Suprapubic skin (tissue), 3 donors: ENCODE results near the gene TEX26.

Source experiments
- EP300 ChIP-seq: sonication (generic); formaldehyde crosslinking; IDR thresholded peaks from one replicate; pipeline ENCODE4 v1.6.1; 2017; ENCODE audit warnings: antibody characterized with exemption
- POLR2A ChIP-seq, 2 donors: fragments of 450-650 bp; IDR thresholded peaks; one replicate each; pipeline ENCODE4 v1.6.1; 2017; ENCODE audit warnings: antibody characterized with exemption in 2 of 2, mild to moderate bottlenecking in 2 of 2, moderate library complexity in 2 of 2
- TF ChIP-seq, protein P1 (sequence below), 2 donors: fragments of 200-600 bp in 1 of 2; fragments of 450-650 bp in 1 of 2; sonication (generic) in 1 of 2; IDR thresholded peaks; one replicate each; pipeline ENCODE4 v1.5.1; 2016 to 2019; ENCODE audit warnings: antibody characterized with exemption in 2 of 2, mild to moderate bottlenecking in 1 of 2, moderate library complexity in 1 of 2

DNA sequence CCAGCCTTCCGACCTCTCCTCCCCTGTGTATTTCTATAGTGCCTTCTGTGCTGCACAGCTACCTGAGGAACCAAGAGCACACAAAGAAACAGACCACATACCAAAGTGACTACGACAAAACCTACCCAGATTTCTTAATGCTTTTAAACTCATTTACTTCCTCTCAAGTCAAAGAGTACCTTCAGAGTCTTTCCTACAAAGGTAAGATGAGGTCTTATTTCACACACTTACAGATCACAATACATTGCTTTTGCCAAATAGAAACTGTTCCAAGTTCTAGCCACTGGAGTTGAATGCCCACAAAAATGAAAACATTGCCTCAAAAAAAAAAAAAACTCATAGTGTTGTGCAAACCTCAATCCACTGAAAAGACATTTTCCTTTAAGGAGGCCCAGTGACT is 36.4 kb downstream of the TEX26 start:
- TF ChIP-seq, protein P1, sequence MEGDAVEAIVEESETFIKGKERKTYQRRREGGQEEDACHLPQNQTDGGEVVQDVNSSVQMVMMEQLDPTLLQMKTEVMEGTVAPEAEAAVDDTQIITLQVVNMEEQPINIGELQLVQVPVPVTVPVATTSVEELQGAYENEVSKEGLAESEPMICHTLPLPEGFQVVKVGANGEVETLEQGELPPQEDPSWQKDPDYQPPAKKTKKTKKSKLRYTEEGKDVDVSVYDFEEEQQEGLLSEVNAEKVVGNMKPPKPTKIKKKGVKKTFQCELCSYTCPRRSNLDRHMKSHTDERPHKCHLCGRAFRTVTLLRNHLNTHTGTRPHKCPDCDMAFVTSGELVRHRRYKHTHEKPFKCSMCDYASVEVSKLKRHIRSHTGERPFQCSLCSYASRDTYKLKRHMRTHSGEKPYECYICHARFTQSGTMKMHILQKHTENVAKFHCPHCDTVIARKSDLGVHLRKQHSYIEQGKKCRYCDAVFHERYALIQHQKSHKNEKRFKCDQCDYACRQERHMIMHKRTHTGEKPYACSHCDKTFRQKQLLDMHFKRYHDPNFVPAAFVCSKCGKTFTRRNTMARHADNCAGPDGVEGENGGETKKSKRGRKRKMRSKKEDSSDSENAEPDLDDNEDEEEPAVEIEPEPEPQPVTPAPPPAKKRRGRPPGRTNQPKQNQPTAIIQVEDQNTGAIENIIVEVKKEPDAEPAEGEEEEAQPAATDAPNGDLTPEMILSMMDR (IDR thresholded peaks at IDR 0.05): no peak
- TF ChIP-seq POLR2A (IDR thresholded peaks at IDR 0.05) (no peak), EP300 (no peak)
